T-helper 2 cell treated with Interferon-gamma antibody and Interleukin-4, amounts not matched to agents 5 μg/mL and 100 μg/mL, for 36 hours (primary cell): ENCODE results near the gene GNB1L.
"Not testable (repeated sequence)": the region's sequence is repeated elsewhere in the genome, so short reads cannot be mapped to it uniquely, and the experiment has no call there.

Source experiments
- DNase-seq: peaks from one replicate; pipeline ENCODE4 v3.0.0; 2021; ENCODE audit warnings: low spot score
- H3K27ac Mint-ChIP-seq: one replicate; pipeline ENCODE4 v1.8.0; 2021; ENCODE audit warnings: mild to moderate bottlenecking, mixed read lengths
- H3K27me3 Mint-ChIP-seq: one replicate; pipeline ENCODE4 v1.8.0; 2021; ENCODE audit warnings: low read depth, mixed read lengths
- H3K36me3 Mint-ChIP-seq: one replicate; pipeline ENCODE4 v1.8.0; 2021; ENCODE audit warnings: low read depth, mixed read lengths
- H3K4me1 Mint-ChIP-seq: one replicate; pipeline ENCODE4 v1.8.0; 2021; ENCODE audit warnings: low read depth, mixed read lengths
- H3K4me3 Mint-ChIP-seq: one replicate; pipeline ENCODE4 v1.8.0; 2022; ENCODE audit warnings: mild to moderate bottlenecking, moderate library complexity, mixed read lengths
- H3K9me3 Mint-ChIP-seq: one replicate; pipeline ENCODE4 v1.8.0; 2021; ENCODE audit warnings: mixed read lengths

GNB1L gene

DNA sequence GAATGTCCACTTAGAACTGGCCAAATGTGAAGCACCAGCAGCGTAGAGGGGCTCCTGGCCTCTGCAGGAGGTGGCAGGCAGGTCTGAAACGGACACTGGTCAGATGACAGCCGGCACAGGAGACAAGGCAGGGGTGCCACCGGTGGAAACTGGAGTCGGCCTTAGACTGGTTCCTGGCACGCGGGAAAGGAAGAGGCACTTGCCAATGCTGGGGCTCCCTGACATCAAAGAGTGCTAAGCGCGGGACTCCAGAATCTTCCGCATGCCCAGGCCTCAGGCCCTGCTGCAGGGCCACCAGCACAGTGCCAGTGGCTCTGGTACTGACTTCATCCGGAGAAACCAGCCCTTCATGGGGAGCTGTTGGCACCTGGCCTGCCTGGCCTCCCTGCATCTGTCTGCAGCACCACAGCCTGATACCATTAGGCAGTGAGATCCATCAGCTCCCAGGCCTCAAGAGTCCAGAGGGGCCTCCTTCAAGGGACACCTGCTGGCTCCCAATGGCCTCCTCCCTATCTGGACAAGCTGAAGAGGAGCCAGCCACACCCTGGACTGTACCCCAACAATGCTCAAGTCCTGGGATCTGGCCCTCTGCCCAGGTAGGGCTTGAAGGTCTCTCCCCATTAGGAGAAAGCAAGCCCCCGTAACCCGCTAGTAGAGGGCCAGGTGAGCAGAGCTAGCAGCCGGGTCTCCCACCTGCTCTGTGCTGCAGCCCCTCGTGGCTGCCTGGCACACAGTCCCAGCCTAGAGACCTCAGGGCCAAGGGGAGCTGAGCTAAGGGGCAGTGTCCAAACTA lies 29.7 kb upstream of the GNB1L start:
- Mint-ChIP-seq H3K9me3 (no peaks in the 10 kb centered on the region), H3K36me3 (no peaks in the 10 kb centered on the region), H3K27me3 (no peaks in the 10 kb centered on the region), H3K4me1 (peaks cover 13% of the 10 kb centered on the region), H3K27ac (no peak overlapping the region), H3K4me3 (no peak overlapping the region)
- DNase-seq: no peak

GRCh38 chr22:19883446-19883845 lies 28.8 kb upstream of the GNB1L start:
- H3K27me3 Mint-ChIP-seq: not testable (repeated sequence)

DNA sequence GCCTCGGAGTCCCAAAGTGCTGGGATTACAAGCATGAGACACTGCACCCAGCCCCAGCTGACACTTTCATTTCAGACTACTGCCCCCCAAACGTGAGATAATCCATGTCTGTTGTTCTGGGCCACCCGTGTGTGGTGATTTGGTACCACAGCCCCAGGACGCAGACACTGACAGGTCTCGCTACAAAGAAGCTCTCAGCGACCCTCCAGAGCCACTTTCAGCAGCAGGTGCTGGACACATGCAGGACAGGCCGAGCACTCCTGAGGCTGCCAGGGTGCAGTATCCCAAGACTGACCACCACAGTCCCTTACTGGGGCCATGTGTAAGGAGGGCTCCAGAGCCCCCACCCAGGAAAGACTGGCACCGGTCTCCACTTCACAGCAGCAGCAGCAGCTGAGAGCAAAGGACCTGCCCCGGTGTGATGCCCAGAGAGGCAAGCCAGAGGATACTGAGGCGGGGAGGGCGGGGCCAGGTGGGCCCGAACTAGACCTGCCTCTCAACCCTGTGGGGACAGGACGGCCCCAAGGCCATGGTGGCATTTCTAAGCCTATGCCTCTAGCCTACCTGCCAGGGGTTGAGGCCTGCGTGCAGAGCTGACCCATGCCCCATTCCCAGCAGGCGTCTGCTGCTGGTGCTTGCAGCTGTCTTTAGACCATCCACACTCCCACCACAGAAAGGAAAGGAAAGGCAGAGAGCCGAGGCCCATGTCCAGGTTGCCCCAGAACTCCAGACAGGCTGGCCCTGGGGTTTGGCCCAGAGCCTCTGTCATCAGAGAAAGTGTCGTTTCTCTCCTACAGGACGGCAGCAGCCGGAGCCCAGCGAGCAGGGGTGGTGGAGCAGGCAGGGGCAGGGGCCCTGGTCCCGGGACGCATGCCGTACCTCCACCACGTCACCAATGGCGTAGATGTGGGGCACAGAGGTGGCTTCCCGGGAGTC lies 28.0 kb upstream of the GNB1L start:
- H3K36me3 Mint-ChIP-seq: no peaks in the 10 kb centered on the region
- no peaks in the 10 kb centered on the region for H3K27me3 Mint-ChIP-seq
- no peaks in the 10 kb centered on the region for H3K9me3 Mint-ChIP-seq
- no peak for DNase-seq
- peaks cover 13% of the 10 kb centered on the region for H3K4me1 Mint-ChIP-seq
- H3K4me3 Mint-ChIP-seq: no peak overlapping the region
- no peak overlapping the region for H3K27ac Mint-ChIP-seq

More at GRCh38 chr22:19883446-19883845, 28.8 kb upstream of the GNB1L start:
- H3K4me3 Mint-ChIP-seq, H3K27ac Mint-ChIP-seq, H3K9me3 Mint-ChIP-seq, DNase-seq, H3K36me3 Mint-ChIP-seq: not testable (repeated sequence)
- H3K4me1 Mint-ChIP-seq: peaks cover 13% of the 10 kb centered on the region

GRCh38 chr22:19880786-19881569 lies 26.3 kb upstream of the GNB1L start:
- Mint-ChIP-seq H3K9me3 (no peaks in the 10 kb centered on the region), H3K4me1 (peaks cover 4% of the 10 kb centered on the region), H3K36me3 (no peaks in the 10 kb centered on the region), H3K27me3 (no peaks in the 10 kb centered on the region), H3K27ac (no peak overlapping the region), H3K4me3 (no peak overlapping the region)
- DNase-seq: no peak

DNA sequence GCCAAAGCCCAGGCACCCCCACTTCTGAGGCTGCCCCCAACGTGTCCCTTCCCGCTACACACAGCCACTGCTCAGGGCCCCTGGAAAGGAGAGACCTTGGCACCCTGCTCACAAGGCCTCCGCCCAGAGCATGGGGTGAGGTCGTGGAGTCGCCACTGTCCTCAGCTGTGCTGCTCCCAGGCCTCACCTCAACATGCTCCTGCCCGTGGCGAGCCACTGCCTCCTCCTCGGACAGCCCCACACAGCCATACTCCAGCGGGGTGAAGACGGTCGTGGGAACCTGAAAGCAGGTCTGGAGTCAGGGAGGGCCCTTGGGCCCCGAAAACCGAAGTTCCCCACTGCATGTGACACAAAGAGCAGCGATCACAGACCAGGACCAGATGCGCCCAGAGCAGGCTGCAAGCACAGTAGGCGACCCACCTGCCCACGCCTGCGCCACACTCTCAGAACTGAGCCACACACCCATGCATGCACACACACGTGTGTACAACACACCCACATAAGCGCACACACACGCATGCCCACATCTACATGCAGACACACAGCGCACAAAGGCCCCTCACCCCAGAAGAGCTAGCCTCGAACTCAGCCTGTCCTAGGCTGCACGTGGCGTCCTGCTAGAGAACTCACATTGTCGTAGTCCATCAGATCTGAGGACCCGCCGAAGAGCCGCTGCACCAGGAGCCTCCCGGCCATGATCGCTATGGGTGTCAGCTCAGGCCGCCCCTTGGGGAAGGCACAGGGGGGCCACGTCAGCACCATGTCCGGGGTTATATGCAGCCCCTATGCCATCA lies 25.5 kb upstream of the GNB1L start:
- no peaks in the 10 kb centered on the region for H3K27me3 Mint-ChIP-seq
- no peak overlapping the region for H3K27ac Mint-ChIP-seq
- no peaks in the 10 kb centered on the region for H3K4me1 Mint-ChIP-seq
- H3K36me3 Mint-ChIP-seq: no peaks in the 10 kb centered on the region
- no peak for DNase-seq
- no peak overlapping the region for H3K4me3 Mint-ChIP-seq
- H3K9me3 Mint-ChIP-seq: no peaks in the 10 kb centered on the region

- DNase-seq: no peak
- no peak overlapping the region for H3K4me3 Mint-ChIP-seq
- no peaks in the 10 kb centered on the region for H3K9me3 Mint-ChIP-seq
- no peaks in the 10 kb centered on the region for H3K36me3 Mint-ChIP-seq
- no peaks in the 10 kb centered on the region for H3K4me1 Mint-ChIP-seq
- no peaks in the 10 kb centered on the region for H3K27me3 Mint-ChIP-seq
- no peak overlapping the region for H3K27ac Mint-ChIP-seq
These were observed 24.9 kb upstream of the GNB1L start for GRCh38 chr22:19879643-19879991.

- H3K4me1 Mint-ChIP-seq: peaks cover 3% of the 10 kb centered on the region
- H3K4me3 Mint-ChIP-seq: no peak overlapping the region
- H3K9me3 Mint-ChIP-seq: no peaks in the 10 kb centered on the region
- no peak for DNase-seq
- H3K27me3 Mint-ChIP-seq: no peaks in the 10 kb centered on the region
- no peak overlapping the region for H3K27ac Mint-ChIP-seq
- no peaks in the 10 kb centered on the region for H3K36me3 Mint-ChIP-seq
These were observed 24.5 kb upstream of the GNB1L start for GRCh38 chr22:19879246-19879570.

GRCh38 chr22:19878461-19879245 lies 24.0 kb upstream of the GNB1L start:
- Mint-ChIP-seq H3K27ac (no peak overlapping the region), H3K36me3 (no peaks in the 10 kb centered on the region), H3K4me3 (no peak overlapping the region), H3K27me3 (no peaks in the 10 kb centered on the region), H3K9me3 (no peaks in the 10 kb centered on the region), H3K4me1 (peaks cover 3% of the 10 kb centered on the region)
- DNase-seq: no peak

- H3K27ac Mint-ChIP-seq: no peak overlapping the region
These were observed 23.1 kb upstream of the GNB1L start for GRCh38 chr22:19877626-19878339.

GRCh38 chr22:19876941-19877625 lies 22.4 kb upstream of the GNB1L start:
- Mint-ChIP-seq H3K27me3 (no peaks in the 10 kb centered on the region), H3K27ac (no peak overlapping the region)

More at GRCh38 chr22:19877626-19878339, 23.1 kb upstream of the GNB1L start:
- H3K4me1 Mint-ChIP-seq: peaks cover 3% of the 10 kb centered on the region
- no peak overlapping the region for H3K4me3 Mint-ChIP-seq
- H3K27me3 Mint-ChIP-seq: no peaks in the 10 kb centered on the region
- no peaks in the 10 kb centered on the region for H3K9me3 Mint-ChIP-seq
- no peaks in the 10 kb centered on the region for H3K36me3 Mint-ChIP-seq
- no peak for DNase-seq

GRCh38 chr22:19876314-19876940 lies 21.8 kb upstream of the GNB1L start:
- no peaks in the 10 kb centered on the region for H3K36me3 Mint-ChIP-seq
- H3K27ac Mint-ChIP-seq: no peak overlapping the region
- DNase-seq: no peak
- H3K9me3 Mint-ChIP-seq: no peaks in the 10 kb centered on the region
- no peaks in the 10 kb centered on the region for H3K27me3 Mint-ChIP-seq
- H3K4me1 Mint-ChIP-seq: peaks cover 3% of the 10 kb centered on the region
- no peak overlapping the region for H3K4me3 Mint-ChIP-seq

More at GRCh38 chr22:19876941-19877625, 22.4 kb upstream of the GNB1L start:
- DNase-seq: no peak
- no peaks in the 10 kb centered on the region for H3K36me3 Mint-ChIP-seq
- no peak overlapping the region for H3K4me3 Mint-ChIP-seq
- no peaks in the 10 kb centered on the region for H3K9me3 Mint-ChIP-seq
- H3K4me1 Mint-ChIP-seq: peaks cover 3% of the 10 kb centered on the region
